Astrocyte of the cerebellum (primary cell): ENCODE measurements around the gene RBM20.
A peak's percentile ranks its signal among the peaks of the same experiment; 100 is the strongest.
"Not testable (repeated sequence)": the region's sequence is repeated elsewhere in the genome, so short reads cannot be mapped to it uniquely, and the experiment has no call there.

Experiments used
- DNase-seq: peaks from one replicate; pipeline ENCODE4 v3.0.0-alpha.2; 2011; ENCODE audit warnings: low read depth
- H3K4me3 ChIP-seq: 2 replicates; pipeline ENCODE4 v1.5.1; 2011; ENCODE audit warnings: mild to moderate bottlenecking, low read depth, low read length, moderate library complexity
- in situ Hi-C: cut with HindIII; loops from 2 replicates; pipeline ENCODE4 v1.10.0; 2017; ENCODE audit warnings: low sequenced_read_pairs
- TF ChIP-seq, protein P1 (sequence below): IDR thresholded peaks from 2 replicates; pipeline ENCODE4 v1.5.1; 2012; ENCODE audit warnings: low read length, low read depth, moderate library complexity, mild to moderate bottlenecking; ENCODE audit errors: missing control alignments

Gene RBM20

DNA sequence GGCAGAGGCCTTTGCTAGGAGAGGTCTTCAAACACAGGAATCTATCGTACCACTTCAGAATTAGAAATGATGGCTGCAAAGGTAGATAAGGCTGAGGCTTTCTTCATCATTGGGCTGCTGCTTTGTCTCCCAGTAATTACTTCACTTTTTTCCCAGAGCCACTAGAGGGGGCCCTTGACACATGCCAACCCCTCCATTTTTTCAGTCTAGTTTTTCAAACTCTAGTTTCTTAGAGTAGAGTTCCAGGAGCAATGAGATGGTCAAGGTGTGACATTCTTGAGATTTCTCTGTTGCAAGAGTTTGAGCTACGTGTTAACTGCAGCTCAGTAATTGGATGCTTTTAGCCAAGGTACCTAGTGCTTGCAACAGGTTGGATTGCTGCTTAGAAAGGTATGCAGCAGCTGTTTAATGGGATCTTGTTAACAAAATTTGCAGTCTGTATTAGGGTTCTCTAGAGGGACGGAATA, 33.8 kb upstream of the RBM20 start:
- in situ Hi-C loops, result no loop called here
- TF ChIP-seq, protein P1, sequence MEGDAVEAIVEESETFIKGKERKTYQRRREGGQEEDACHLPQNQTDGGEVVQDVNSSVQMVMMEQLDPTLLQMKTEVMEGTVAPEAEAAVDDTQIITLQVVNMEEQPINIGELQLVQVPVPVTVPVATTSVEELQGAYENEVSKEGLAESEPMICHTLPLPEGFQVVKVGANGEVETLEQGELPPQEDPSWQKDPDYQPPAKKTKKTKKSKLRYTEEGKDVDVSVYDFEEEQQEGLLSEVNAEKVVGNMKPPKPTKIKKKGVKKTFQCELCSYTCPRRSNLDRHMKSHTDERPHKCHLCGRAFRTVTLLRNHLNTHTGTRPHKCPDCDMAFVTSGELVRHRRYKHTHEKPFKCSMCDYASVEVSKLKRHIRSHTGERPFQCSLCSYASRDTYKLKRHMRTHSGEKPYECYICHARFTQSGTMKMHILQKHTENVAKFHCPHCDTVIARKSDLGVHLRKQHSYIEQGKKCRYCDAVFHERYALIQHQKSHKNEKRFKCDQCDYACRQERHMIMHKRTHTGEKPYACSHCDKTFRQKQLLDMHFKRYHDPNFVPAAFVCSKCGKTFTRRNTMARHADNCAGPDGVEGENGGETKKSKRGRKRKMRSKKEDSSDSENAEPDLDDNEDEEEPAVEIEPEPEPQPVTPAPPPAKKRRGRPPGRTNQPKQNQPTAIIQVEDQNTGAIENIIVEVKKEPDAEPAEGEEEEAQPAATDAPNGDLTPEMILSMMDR, result peak; percentile 88
- DNase-seq, result peak; percentile 29
- no peak overlapping the region for H3K4me3 ChIP-seq

DNA sequence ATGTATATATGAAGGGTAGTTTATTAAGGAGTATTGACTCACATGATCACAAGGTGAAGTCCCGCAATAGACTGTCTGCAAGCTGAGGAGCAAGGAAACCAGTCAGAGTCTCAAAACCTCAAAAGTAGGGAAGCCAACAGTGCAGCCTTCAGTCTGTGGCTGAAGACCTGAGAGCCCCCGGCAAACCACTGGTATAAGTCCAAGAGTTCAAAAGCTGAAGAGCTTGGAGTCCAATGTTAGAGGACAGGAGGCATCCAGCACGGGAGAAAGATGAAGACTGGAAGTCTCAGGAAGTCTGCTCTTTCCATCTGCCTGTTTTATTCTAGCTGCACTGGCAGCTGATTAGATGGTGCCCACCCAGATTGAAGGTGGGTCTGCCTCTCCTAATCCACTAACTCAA, 33.4 kb upstream of the RBM20 start:
- H3K4me3 ChIP-seq, in situ Hi-C loops, DNase-seq: not testable (repeated sequence)

DNA sequence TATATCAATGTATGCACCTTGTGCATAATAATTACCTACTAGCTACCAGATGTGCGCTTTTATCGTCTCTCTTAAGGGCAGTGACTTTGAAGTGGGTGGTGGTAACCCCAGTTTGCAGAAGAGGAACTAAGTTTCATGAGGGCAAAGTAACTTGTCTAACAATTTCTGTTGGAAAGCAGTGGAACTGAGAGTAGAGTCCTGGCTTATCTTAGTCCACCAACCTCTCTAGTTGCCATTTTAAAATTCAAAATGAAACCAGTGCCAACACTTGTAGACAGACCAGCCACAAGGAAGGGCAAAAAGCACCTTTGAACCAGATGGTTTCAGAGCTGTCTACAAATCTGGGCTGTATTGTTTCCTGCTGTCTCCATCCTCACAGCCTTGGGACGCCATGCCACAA, 32.0 kb upstream of the RBM20 start:
- in situ Hi-C loops, result no loop called here
- no peak for DNase-seq
- H3K4me3 ChIP-seq, result no peak overlapping the region
- TF ChIP-seq, protein P1, result no peak

DNA sequence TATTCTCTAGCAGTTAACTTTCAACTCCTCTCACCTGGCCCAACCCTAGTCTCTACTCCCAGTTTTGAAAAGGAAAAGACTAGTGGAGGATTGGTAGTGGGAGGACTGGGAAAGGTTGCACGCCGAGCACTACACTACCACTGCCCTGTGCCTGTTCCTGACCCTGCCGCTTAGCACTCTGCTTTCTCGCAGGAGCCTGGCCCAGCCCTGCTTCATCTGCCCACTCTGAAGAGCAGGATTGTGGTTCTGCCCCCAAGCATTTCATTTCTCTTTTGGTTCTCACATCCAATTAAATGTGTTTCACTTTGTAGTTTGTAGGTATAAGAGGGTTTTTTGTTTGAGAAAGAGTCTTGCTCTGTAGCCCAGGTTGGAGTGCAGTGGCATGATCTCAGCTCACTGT, 31.5 kb upstream of the RBM20 start:
- in situ Hi-C loops, result no loop called here
- TF ChIP-seq, protein P1, result no peak
- no peak overlapping the region for H3K4me3 ChIP-seq
- DNase-seq, result no peak

DNA sequence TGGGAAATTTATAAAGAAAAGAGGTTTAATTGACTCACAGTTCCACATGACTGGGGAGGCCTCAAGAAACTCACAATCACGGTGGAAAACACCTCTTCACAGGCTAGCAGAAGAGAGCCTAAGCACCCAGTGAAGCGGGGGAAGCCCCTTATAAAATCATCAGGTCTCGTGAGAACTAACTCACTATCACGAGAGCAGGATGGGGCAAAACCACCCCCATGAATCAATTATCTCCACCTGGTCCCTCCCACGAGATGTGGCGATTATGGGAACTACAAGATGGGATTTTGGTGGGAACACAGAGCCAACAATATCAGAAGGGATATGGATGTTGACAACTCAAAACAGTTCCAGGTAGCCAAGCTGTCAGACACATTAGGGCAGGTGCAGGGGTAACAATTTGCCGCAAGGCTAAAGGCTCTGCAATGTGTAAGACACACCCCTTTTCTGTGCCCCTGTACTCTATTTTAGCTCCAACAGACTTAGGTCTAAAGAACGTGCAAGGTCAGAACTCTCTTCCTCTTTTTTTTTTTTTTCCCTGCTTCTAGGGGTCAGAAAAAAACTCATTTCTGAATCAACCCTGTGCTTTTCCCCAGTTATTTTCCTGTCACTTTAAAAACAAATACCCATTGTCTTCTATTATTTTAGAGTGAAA, 30.7 kb upstream of the RBM20 start:
- no peak for DNase-seq
- TF ChIP-seq, protein P1, result no peak
- H3K4me3 ChIP-seq, result no peak overlapping the region
- in situ Hi-C loops, result no loop called here

DNA sequence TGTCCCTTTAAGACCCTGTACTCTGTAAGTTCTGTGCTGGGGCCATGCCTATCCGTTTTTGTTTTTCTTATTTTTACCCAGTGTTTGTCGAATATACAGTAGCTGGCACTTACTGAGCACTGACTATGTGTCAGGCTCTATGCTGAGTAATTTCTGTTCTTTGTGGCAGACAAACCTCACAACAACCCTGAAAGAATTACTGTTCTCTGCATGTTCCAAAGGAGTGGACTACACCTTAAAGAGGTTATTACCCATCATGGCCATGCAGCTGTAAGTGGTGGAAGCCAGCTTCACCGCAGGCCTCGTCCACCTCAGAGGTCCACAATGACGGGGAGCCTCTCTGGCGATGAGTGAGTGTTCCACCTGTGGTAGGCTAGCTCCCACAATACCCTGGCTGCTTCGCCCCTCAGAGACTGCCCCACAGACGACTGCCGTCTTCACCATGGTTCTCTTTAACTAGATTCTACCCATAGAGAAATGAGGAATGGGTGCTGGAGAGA, 30.1 kb upstream of the RBM20 start:
- TF ChIP-seq, protein P1, result no peak
- no peak for DNase-seq
- H3K4me3 ChIP-seq, result no peak overlapping the region
- in situ Hi-C loops, result no loop called here

DNA sequence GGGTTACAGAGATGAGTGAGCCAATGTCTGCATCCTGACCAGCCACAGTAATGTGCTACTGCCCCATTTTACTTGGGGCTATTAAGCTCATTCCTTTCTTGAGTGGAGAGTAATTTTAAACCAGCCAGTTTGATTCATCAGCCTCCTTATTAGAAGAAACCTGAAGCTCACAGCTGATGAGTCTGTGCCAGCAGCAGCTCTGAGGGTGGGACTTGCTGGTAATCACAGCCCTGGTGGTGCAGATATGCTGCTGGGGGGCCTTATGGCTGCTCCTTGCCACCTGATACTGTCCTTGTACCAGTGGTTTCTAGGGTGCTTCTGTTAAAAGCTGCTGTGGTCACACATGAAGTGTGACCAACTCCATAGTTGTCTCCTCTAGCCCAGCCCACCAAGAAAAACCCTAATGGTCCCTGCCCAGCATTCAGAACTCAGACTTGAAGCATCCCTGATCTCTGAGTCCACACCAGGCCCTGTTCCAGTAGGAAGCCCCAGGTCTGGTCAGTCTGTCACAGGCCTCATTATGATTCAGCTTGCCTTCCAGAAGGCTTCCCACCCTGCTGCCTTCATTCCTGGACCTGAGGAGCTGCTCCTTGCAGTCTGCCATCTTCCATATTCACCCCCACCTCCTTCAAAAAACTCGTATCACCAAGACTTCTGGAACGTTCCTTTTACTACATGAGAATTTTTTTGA, 28.9 kb upstream of the RBM20 start:
- in situ Hi-C loops, result no loop called here
- no peak for DNase-seq
- TF ChIP-seq, protein P1, result no peak
- no peak overlapping the region for H3K4me3 ChIP-seq
